Measurements from ENCODE around the gene CDC26.
"Not testable (repeated sequence)": the region's sequence is repeated elsewhere in the genome, so short reads cannot be mapped to it uniquely, and the experiment has no call there.

The CDC26 gene

GRCh38 chr9:113307396-113307975 is 32.1 kb upstream of the CDC26 start:
- H3K9me3 ChIP-seq (ENCODE audit: insufficient read depth, low read depth, low read length), result no peaks in the 10 kb centered on the region
- no peaks in the 10 kb centered on the region for H3K36me3 ChIP-seq (ENCODE audit: insufficient read depth, low read depth, low read length)
- no peaks in the 10 kb centered on the region for H3K4me1 ChIP-seq (ENCODE audit: insufficient read depth, low read length)
- H3K27me3 ChIP-seq (ENCODE audit: insufficient read depth, low read length), result no peaks in the 10 kb centered on the region
- no peak overlapping the region for H3K9ac ChIP-seq (ENCODE audit: low read depth, low read length)
- no peak overlapping the region for H3K27ac ChIP-seq (ENCODE audit: low read length)
- H3K4me3 ChIP-seq (ENCODE audit: low read length), result no peak overlapping the region

- H3K27ac ChIP-seq (ENCODE audit: low read length), result no peak overlapping the region
Measured at GRCh38 chr9:113306566-113306965, 31.2 kb upstream of the CDC26 start.

GRCh38 chr9:113302792-113303418 is 27.5 kb upstream of the CDC26 start, which contains the start of gene RNF183:
TSS of gene RNF183 (minus strand) at chr9:113303376. CDS start at chr9:113298184, 5,192 bp downstream.
- Histone ChIP-seq H3K4me1 (ENCODE audit: insufficient read depth, low read length) (no peaks in the 10 kb centered on the region), H3K36me3 (ENCODE audit: insufficient read depth, low read depth, low read length) (no peaks in the 10 kb centered on the region), H3K27me3 (ENCODE audit: insufficient read depth, low read length) (no peaks in the 10 kb centered on the region), H3K9ac (ENCODE audit: low read depth, low read length) (no peak within 1 kb of the TSS), H3K4me3 (ENCODE audit: low read length) (no peak within 1 kb of the TSS), H3K27ac (ENCODE audit: low read length) (no peak within 1 kb of the TSS), H3K9me3 (ENCODE audit: insufficient read depth, low read depth, low read length) (no peaks in the 10 kb centered on the region)

More at GRCh38 chr9:113306566-113306965, 31.2 kb upstream of the CDC26 start:
- Histone ChIP-seq H3K36me3 (ENCODE audit: insufficient read depth, low read depth, low read length) (no peaks in the 10 kb centered on the region), H3K4me3 (ENCODE audit: low read length) (no peak overlapping the region), H3K9me3 (ENCODE audit: insufficient read depth, low read depth, low read length) (no peaks in the 10 kb centered on the region), H3K9ac (ENCODE audit: low read depth, low read length) (no peak overlapping the region), H3K4me1 (ENCODE audit: insufficient read depth, low read length) (no peaks in the 10 kb centered on the region), H3K27me3 (ENCODE audit: insufficient read depth, low read length) (no peaks in the 10 kb centered on the region)

GRCh38 chr9:113301548-113301947 is 26.2 kb upstream of the CDC26 start:
- Histone ChIP-seq H3K27ac (ENCODE audit: low read length) (no peak overlapping the region), H3K27me3 (ENCODE audit: insufficient read depth, low read length) (no peaks in the 10 kb centered on the region), H3K36me3 (ENCODE audit: insufficient read depth, low read depth, low read length) (no peaks in the 10 kb centered on the region), H3K9me3 (ENCODE audit: insufficient read depth, low read depth, low read length) (no peaks in the 10 kb centered on the region), H3K4me3 (ENCODE audit: low read length) (no peak overlapping the region), H3K4me1 (ENCODE audit: insufficient read depth, low read length) (no peaks in the 10 kb centered on the region), H3K9ac (ENCODE audit: low read depth, low read length) (no peak overlapping the region)

- H3K9me3 ChIP-seq (ENCODE audit: insufficient read depth, low read depth, low read length), result no peaks in the 10 kb centered on the region
- H3K27me3 ChIP-seq (ENCODE audit: insufficient read depth, low read length), result no peaks in the 10 kb centered on the region
- no peaks in the 10 kb centered on the region for H3K36me3 ChIP-seq (ENCODE audit: insufficient read depth, low read depth, low read length)
- H3K9ac ChIP-seq (ENCODE audit: low read depth, low read length), result no peak overlapping the region
- no peaks in the 10 kb centered on the region for H3K4me1 ChIP-seq (ENCODE audit: insufficient read depth, low read length)
- H3K4me3 ChIP-seq (ENCODE audit: low read length), result no peak overlapping the region
- no peak overlapping the region for H3K27ac ChIP-seq (ENCODE audit: low read length)
Measured at GRCh38 chr9:113299800-113300292, 24.5 kb upstream of the CDC26 start.

GRCh38 chr9:113298924-113299770 is 23.8 kb upstream of the CDC26 start:
- Histone ChIP-seq H3K4me1 (ENCODE audit: insufficient read depth, low read length) (no peaks in the 10 kb centered on the region), H3K27ac (ENCODE audit: low read length) (no peak overlapping the region), H3K27me3 (ENCODE audit: insufficient read depth, low read length) (no peaks in the 10 kb centered on the region), H3K4me3 (ENCODE audit: low read length) (no peak overlapping the region), H3K9ac (ENCODE audit: low read depth, low read length) (no peak overlapping the region), H3K9me3 (ENCODE audit: insufficient read depth, low read depth, low read length) (no peaks in the 10 kb centered on the region), H3K36me3 (ENCODE audit: insufficient read depth, low read depth, low read length) (peaks cover under 1% of the 10 kb centered on the region)

- Histone ChIP-seq H3K4me3 (ENCODE audit: low read length) (no peak overlapping the region), H3K27me3 (ENCODE audit: insufficient read depth, low read length) (no peaks in the 10 kb centered on the region), H3K9me3 (ENCODE audit: insufficient read depth, low read depth, low read length) (no peaks in the 10 kb centered on the region), H3K4me1 (ENCODE audit: insufficient read depth, low read length) (no peaks in the 10 kb centered on the region), H3K36me3 (ENCODE audit: insufficient read depth, low read depth, low read length) (peaks cover 9% of the 10 kb centered on the region), H3K9ac (ENCODE audit: low read depth, low read length) (no peak overlapping the region), H3K27ac (ENCODE audit: low read length) (no peak overlapping the region)
Measured at GRCh38 chr9:113298311-113298710, 22.9 kb upstream of the CDC26 start.

GRCh38 chr9:113296796-113297558 is 21.6 kb upstream of the CDC26 start:
- no peak overlapping the region for H3K9ac ChIP-seq (ENCODE audit: low read depth, low read length)

GRCh38 chr9:113296247-113296646 is 20.9 kb upstream of the CDC26 start:
- H3K27ac ChIP-seq (ENCODE audit: low read length); H3K4me1 ChIP-seq (ENCODE audit: insufficient read depth, low read length); H3K27me3 ChIP-seq (ENCODE audit: insufficient read depth, low read length); H3K9ac ChIP-seq (ENCODE audit: low read depth, low read length); H3K9me3 ChIP-seq (ENCODE audit: insufficient read depth, low read depth, low read length); H3K4me3 ChIP-seq (ENCODE audit: low read length): not testable (repeated sequence)
- peaks cover 30% of the 10 kb centered on the region for H3K36me3 ChIP-seq (ENCODE audit: insufficient read depth, low read depth, low read length)

More at GRCh38 chr9:113296796-113297558, 21.6 kb upstream of the CDC26 start:
- H3K4me1 ChIP-seq (ENCODE audit: insufficient read depth, low read length), result no peaks in the 10 kb centered on the region
- H3K4me3 ChIP-seq (ENCODE audit: low read length), result no peak overlapping the region
- no peaks in the 10 kb centered on the region for H3K27me3 ChIP-seq (ENCODE audit: insufficient read depth, low read length)
- H3K36me3 ChIP-seq (ENCODE audit: insufficient read depth, low read depth, low read length), result peaks cover 22% of the 10 kb centered on the region
- no peak overlapping the region for H3K27ac ChIP-seq (ENCODE audit: low read length)
- H3K9me3 ChIP-seq (ENCODE audit: insufficient read depth, low read depth, low read length), result no peaks in the 10 kb centered on the region

GRCh38 chr9:113293285-113293878 is 18.0 kb upstream of the CDC26 start:
- Histone ChIP-seq H3K4me3 (ENCODE audit: low read length) (no peak overlapping the region), H3K27ac (ENCODE audit: low read length) (no peak overlapping the region), H3K36me3 (ENCODE audit: insufficient read depth, low read depth, low read length) (peaks cover 58% of the 10 kb centered on the region)

GRCh38 chr9:113290052-113290607 is 14.8 kb upstream of the CDC26 start:
- Histone ChIP-seq H3K4me1 (ENCODE audit: insufficient read depth, low read length) (no peaks in the 10 kb centered on the region), H3K36me3 (ENCODE audit: insufficient read depth, low read depth, low read length) (peaks cover 88% of the 10 kb centered on the region), H3K27ac (ENCODE audit: low read length) (no peak overlapping the region), H3K9ac (ENCODE audit: low read depth, low read length) (no peak overlapping the region), H3K9me3 (ENCODE audit: insufficient read depth, low read depth, low read length) (no peaks in the 10 kb centered on the region), H3K27me3 (ENCODE audit: insufficient read depth, low read length) (no peaks in the 10 kb centered on the region), H3K4me3 (ENCODE audit: low read length) (no peak overlapping the region)

More at GRCh38 chr9:113293285-113293878, 18.0 kb upstream of the CDC26 start:
- H3K4me1 ChIP-seq (ENCODE audit: insufficient read depth, low read length), result no peaks in the 10 kb centered on the region
- no peaks in the 10 kb centered on the region for H3K9me3 ChIP-seq (ENCODE audit: insufficient read depth, low read depth, low read length)
- H3K9ac ChIP-seq (ENCODE audit: low read depth, low read length), result no peak overlapping the region
- H3K27me3 ChIP-seq (ENCODE audit: insufficient read depth, low read length), result no peaks in the 10 kb centered on the region
